HG02763 (cell line): ENCODE results near the gene PCDHGC4.

ENCODE experiments used
- ATAC-seq: cut with Tn5 transposase; IDR thresholded peaks from one replicate; pipeline ENCODE4 v1.9.1; 2021; ENCODE audit warnings: mild to moderate bottlenecking, moderate library complexity; ENCODE audit not compliant: unreplicated experiment

PCDHGC4 gene

GRCh38 chr5:141489841-141490240, 5.0 kb downstream of the PCDHGC4 start:
- ATAC-seq, result no peak

GRCh38 chr5:141490271-141490670, 5.4 kb downstream of the PCDHGC4 start:
- no peak for ATAC-seq

GRCh38 chr5:141490771-141491170, 5.9 kb downstream of the PCDHGC4 start:
- ATAC-seq, result no peak

GRCh38 chr5:141491323-141492167, 6.7 kb downstream of the PCDHGC4 start:
- no peak for ATAC-seq

GRCh38 chr5:141492168-141492885, 7.5 kb downstream of the PCDHGC4 start:
- ATAC-seq, result no peak

- no peak for ATAC-seq
These were observed 8.9 kb downstream of the PCDHGC4 start for GRCh38 chr5:141493500-141494422.

- ATAC-seq, result no peak
These were observed 10.1 kb downstream of the PCDHGC4 start for GRCh38 chr5:141494761-141495452.

- ATAC-seq, result no peak
These were observed 10.6 kb downstream of the PCDHGC4 start for GRCh38 chr5:141495453-141495811.

- ATAC-seq, result no peak
These were observed 11.2 kb downstream of the PCDHGC4 start for GRCh38 chr5:141496038-141496437.

GRCh38 chr5:141501761-141502160, 16.9 kb downstream of the PCDHGC4 start:
- no peak for ATAC-seq

GRCh38 chr5:141503681-141504080, 18.9 kb downstream of the PCDHGC4 start:
- no peak for ATAC-seq

- no peak for ATAC-seq
These were observed 19.4 kb downstream of the PCDHGC4 start for GRCh38 chr5:141504216-141504615.

- no peak for ATAC-seq
These were observed 21.7 kb downstream of the PCDHGC4 start for GRCh38 chr5:141506381-141507155.

GRCh38 chr5:141507387-141508091, 22.7 kb downstream of the PCDHGC4 start:
- ATAC-seq, result peak; percentile 36

GRCh38 chr5:141508440-141508797, 23.6 kb downstream of the PCDHGC4 start:
- no peak for ATAC-seq

GRCh38 chr5:141508798-141509611, 24.2 kb downstream of the PCDHGC4 start:
- ATAC-seq, result no peak

GRCh38 chr5:141510160-141510559, 25.3 kb downstream of the PCDHGC4 start:
- ATAC-seq, result no peak

- ATAC-seq, result peak; percentile 39
These were observed 26.2 kb downstream of the PCDHGC4 start for GRCh38 chr5:141510850-141511601.
